Effector memory CD8-positive, alpha-beta T cell (primary cell): ENCODE data around the gene TBC1D14.

ENCODE experiments used
- ATAC-seq: fragments of 150-1000 bp; cut with Tn5 transposase; replicated peaks from 2 replicates; pipeline ENCODE4 v1.10.0; 2021; ENCODE audit warnings: mild to moderate bottlenecking, moderate library complexity
- DNase-seq, 3 experiments: peaks; one replicate each; pipeline ENCODE4 v3.0.0; 2021
- H3K27ac Mint-ChIP-seq, 2 donors: one replicate each; pipeline ENCODE4 v1.8.0; 2022; ENCODE audit warnings: mild to moderate bottlenecking in 2 of 2, mixed read lengths in 2 of 2, moderate library complexity in 2 of 2
- H3K27me3 Mint-ChIP-seq, 2 donors: one replicate each; pipeline ENCODE4 v1.8.0; 2022; ENCODE audit warnings: mixed read lengths in 2 of 2
- H3K36me3 Mint-ChIP-seq: one replicate; pipeline ENCODE4 v1.8.0; 2022; ENCODE audit warnings: mild to moderate bottlenecking, moderate library complexity, mixed read lengths; ENCODE audit not compliant: insufficient read depth
- H3K4me1 Mint-ChIP-seq, 2 donors: one replicate each; pipeline ENCODE4 v1.8.0; 2022; ENCODE audit warnings: low read depth in 2 of 2, mixed read lengths in 2 of 2
- H3K4me3 Mint-ChIP-seq, 2 donors: one replicate each; pipeline ENCODE4 v1.8.0; 2022; ENCODE audit warnings: mild to moderate bottlenecking in 2 of 2, mixed read lengths in 2 of 2, moderate library complexity in 2 of 2
- H3K9me3 Mint-ChIP-seq, 2 donors: one replicate each; pipeline ENCODE4 v1.8.0; 2022; ENCODE audit warnings: mixed read lengths in 2 of 2

Gene TBC1D14

DNA sequence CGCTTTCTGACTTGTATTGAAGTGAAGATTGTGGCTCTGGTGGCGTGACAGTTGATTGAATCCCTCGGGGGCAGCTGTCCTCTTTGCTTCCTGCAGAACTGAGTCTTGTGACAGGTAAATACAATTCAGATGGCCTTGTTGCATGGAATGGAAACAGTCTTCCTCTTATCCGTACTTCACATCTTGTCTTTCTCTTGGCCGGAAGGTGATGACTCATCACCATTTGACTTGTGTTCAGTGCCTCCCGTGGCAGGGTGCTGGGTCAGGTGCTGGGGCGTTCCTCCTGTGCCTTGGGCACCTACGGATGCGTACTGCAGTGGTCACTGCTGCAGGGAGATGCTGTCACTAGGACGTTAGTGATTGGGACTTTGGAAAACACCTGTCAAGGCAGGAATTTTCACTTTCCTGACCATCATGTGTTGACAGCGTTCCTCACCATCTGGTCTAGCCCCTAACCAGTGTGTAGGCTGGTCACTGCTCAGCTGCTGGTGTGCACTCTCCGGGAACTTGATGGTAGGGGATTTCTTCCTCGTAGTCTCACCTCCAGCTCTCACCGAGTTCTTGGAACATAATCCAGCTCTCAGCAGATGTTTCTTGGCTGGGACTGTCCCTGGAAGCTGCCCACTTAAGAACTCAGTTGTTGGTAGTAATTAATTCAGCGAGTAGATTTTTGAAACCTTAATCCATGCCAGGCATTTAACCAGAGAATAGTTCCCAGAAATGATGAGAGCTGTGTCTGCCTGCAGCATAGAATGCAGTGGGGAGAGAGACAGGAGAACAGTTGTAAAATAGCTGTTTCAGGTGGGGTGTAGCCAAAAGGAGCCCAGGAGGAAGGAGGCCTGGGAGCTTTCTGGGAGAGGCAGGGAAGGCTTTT, 7.2 kb downstream of the TBC1D14 start:
- H3K9me3 Mint-ChIP-seq = no peaks in the 10 kb centered on the region
- peaks cover 2% of the 10 kb centered on the region for H3K36me3 Mint-ChIP-seq
- ATAC-seq (peak; percentile 83), DNase-seq (peak in 2 of 3 experiments; percentile 26 to 41)
- H3K27me3 Mint-ChIP-seq = no peaks in the 10 kb centered on the region
- H3K4me1 Mint-ChIP-seq = peaks cover 48 to 65% of the 10 kb centered on the region in 2 donors
- H3K27ac Mint-ChIP-seq = peak overlapping the region; percentile 87 to 90
- peak overlapping the region; percentile 71 to 79 for H3K4me3 Mint-ChIP-seq

DNA sequence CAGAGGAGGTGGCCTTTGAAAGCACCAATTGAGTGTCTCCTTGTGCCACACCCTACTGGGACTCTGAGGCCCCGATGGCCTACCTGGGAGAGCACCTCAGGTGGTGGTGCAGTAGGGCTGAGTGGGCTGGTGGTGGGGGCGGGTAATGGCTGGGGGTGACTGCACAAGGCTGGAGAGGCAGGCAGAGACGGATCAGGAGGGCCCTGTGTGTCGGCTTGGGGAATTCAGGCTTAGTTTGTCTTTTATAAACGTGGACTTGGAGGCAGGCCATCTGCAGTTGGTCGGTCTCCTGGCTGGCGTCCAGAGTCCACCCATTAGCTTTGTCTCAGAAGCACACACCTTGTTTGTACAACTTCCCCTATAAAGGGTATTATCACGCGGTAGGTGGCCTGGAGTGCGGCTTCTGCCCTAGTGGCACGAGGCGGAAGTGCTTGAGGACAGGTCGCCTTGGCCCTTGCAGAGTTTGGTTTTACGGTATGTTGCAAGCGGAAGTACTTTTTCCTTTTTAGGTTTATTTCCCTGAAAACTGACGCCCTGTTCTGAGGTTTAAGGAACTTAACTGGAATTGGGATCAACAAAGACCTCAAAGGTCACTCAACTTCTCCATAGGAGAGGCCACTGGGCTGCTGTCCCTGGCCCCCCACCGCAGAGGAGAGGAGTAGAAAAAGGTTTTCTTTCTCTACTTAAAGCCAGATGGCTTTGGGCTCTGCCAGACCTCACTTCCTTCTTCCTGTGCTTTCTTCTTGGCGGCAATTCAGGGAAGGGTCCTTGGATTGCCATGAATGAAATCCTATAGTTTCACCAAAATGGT, 8.0 kb downstream of the TBC1D14 start:
- Mint-ChIP-seq H3K27me3 (no peaks in the 10 kb centered on the region), H3K4me1 (peaks cover 52 to 68% of the 10 kb centered on the region in 2 donors), H3K27ac (peak overlapping the region; percentile 87 to 90), H3K9me3 (no peaks in the 10 kb centered on the region), H3K4me3 (peak overlapping the region; percentile 71 to 79), H3K36me3 (peaks cover 8% of the 10 kb centered on the region)
- no peak for DNase-seq
- ATAC-seq = peak; percentile 52

DNA sequence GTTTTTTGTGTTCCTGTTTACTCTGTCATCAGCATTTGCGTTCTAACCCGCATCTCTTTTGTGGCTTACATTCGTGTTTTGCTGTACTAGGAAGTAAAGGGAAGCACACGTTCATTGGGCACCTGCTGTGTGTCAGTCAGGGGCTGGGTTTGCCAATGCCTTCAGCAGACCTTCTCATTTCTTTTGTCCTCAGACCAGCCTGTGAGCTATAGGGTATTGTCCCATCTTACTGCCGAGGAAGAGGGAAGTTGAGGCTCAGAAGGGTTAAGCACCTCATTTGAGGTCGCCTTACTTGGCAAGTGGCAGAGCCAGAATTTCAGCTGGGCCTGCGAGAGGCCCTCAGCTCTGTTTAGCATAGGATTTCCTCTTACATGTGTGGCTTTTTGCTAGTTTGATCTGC, 8.7 kb downstream of the TBC1D14 start:
- peaks cover 46 to 63% of the 10 kb centered on the region in 2 donors for H3K4me1 Mint-ChIP-seq

GRCh38 chr4:6920171-6920570, 10.5 kb downstream of the TBC1D14 start:
- H3K27me3 Mint-ChIP-seq = no peaks in the 10 kb centered on the region
- H3K36me3 Mint-ChIP-seq = peaks cover 14% of the 10 kb centered on the region
- DNase-seq (no peak), ATAC-seq (no peak)
- H3K4me3 Mint-ChIP-seq = no peak overlapping the region
- no peaks in the 10 kb centered on the region for H3K9me3 Mint-ChIP-seq
- peak overlapping the region; percentile 12 to 51 for H3K27ac Mint-ChIP-seq
- H3K4me1 Mint-ChIP-seq = peaks cover 57 to 63% of the 10 kb centered on the region in 2 donors

More for the DNA sequence above, 8.7 kb downstream of the TBC1D14 start:
- H3K27me3 Mint-ChIP-seq = no peaks in the 10 kb centered on the region
- H3K27ac Mint-ChIP-seq = peak overlapping the region; percentile 87 to 90
- DNase-seq = no peak
- H3K9me3 Mint-ChIP-seq = no peaks in the 10 kb centered on the region
- ATAC-seq = peak; percentile 37
- peaks cover 10% of the 10 kb centered on the region for H3K36me3 Mint-ChIP-seq
- H3K4me3 Mint-ChIP-seq = peak overlapping the region; percentile 71 to 79

DNA sequence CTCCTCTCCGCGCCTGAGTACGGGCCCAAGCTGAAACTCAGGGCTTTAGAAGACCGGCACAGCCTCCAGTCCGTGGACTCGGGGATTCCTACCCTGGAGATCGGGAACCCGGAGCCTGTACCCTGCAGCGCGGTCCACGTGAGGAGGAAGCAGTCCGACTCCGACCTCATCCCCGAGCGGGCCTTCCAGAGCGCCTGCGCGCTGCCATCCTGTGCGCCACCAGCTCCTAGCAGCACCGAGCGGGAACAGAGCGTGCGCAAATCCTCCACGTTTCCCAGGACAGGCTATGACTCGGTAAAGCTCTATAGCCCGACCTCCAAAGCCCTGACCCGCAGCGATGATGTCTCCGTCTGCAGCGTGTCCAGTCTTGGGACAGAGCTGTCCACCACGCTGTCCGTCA, 13.9 kb downstream of the TBC1D14 start:
- H3K36me3 Mint-ChIP-seq = peaks cover 14% of the 10 kb centered on the region
- no peak overlapping the region for H3K4me3 Mint-ChIP-seq
- no peak for DNase-seq
- ATAC-seq = no peak
- H3K27me3 Mint-ChIP-seq = no peaks in the 10 kb centered on the region
- H3K9me3 Mint-ChIP-seq = no peaks in the 10 kb centered on the region
- no peak overlapping the region for H3K27ac Mint-ChIP-seq
- peaks cover 60 to 66% of the 10 kb centered on the region in 2 donors for H3K4me1 Mint-ChIP-seq

DNA sequence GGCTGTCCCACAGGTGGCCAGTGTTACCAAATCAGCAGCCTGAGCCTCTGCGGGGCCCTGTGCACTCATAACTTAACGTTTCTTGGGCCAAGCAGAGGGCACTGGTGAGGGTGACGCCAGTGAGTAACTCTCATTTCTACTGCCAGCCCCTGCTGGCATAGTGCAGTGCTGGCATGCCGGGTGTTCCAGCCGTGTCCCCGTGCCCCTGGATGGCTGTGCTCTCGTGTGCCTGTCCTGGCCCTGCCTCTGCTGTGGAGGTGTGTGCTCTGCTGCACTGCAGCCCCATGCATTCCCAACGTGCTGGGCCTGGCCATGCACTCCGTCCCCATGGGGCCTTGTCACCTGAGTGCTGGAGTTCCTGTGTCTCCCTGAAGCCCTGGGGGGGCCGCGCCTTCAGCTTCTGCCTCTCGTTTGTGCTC, 14.7 kb downstream of the TBC1D14 start:
- DNase-seq (no peak), ATAC-seq (no peak)
- Mint-ChIP-seq H3K36me3 (peaks cover 14% of the 10 kb centered on the region), H3K27me3 (no peaks in the 10 kb centered on the region), H3K27ac (peak overlapping the region; percentile 59 to 81), H3K9me3 (no peaks in the 10 kb centered on the region), H3K4me3 (peak overlapping the region in 1 of 2 donors; percentile 72), H3K4me1 (peaks cover 60 to 68% of the 10 kb centered on the region in 2 donors)

DNA sequence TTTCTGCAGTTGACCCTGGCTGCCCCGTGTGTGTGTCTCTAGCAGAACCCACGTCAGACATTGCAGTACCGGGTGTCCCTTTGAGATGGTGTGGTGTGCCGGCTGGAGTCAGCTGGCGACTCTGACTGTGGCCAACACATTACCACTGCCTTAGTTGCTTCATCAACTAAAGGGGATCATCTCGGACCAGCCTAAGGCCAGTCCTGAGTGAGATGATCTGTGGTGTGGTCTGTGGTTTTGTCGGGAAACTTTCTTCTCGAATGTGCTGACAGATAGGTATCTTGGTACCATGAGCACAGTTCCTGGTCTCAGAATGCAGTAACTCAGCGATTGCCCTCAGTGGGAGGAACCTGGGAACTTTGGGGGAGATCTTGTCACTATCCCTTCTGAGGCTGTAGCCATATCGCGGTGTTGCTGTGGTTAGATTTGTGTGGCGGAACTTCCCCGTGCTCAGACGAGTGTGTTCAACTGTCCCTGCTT, 15.8 kb downstream of the TBC1D14 start:
- H3K4me1 Mint-ChIP-seq = peaks cover 63 to 74% of the 10 kb centered on the region in 2 donors
- H3K4me3 Mint-ChIP-seq = peak overlapping the region; percentile 61 to 72
- no peaks in the 10 kb centered on the region for H3K27me3 Mint-ChIP-seq
- H3K36me3 Mint-ChIP-seq = peaks cover 14% of the 10 kb centered on the region
- H3K9me3 Mint-ChIP-seq = no peaks in the 10 kb centered on the region
- peak overlapping the region; percentile 67 to 81 for H3K27ac Mint-ChIP-seq
- DNase-seq (no peak), ATAC-seq (peak; percentile 34)

DNA sequence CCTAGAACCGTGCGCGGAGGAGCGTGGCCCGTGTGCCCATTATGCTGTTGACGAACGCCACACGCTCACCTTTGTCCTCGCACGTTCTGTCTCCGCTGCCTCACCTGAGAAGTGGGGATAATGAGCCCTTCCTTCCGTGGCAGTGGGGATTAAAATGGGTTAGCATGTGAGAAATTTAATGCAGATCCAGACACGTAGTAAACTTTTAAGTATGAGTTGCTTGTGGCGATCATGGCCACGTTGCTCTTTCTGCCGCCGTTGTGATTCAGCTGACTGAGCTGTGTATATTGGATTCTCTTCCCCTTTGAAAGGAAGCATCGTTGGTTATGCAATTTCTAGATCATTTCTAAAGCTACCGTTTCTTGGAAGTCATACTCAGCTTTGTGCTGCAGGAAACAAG, 16.5 kb downstream of the TBC1D14 start:
- H3K27me3 Mint-ChIP-seq = no peaks in the 10 kb centered on the region
- ATAC-seq (no peak), DNase-seq (no peak)
- H3K4me1 Mint-ChIP-seq = peaks cover 63 to 71% of the 10 kb centered on the region in 2 donors
- peak overlapping the region; percentile 67 to 81 for H3K27ac Mint-ChIP-seq
- H3K36me3 Mint-ChIP-seq = peaks cover 14% of the 10 kb centered on the region
- peak overlapping the region; percentile 61 to 72 for H3K4me3 Mint-ChIP-seq
- no peaks in the 10 kb centered on the region for H3K9me3 Mint-ChIP-seq

GRCh38 chr4:6926681-6927478, 17.3 kb downstream of the TBC1D14 start:
- Mint-ChIP-seq H3K9me3 (no peaks in the 10 kb centered on the region), H3K4me1 (peaks cover 66 to 73% of the 10 kb centered on the region in 2 donors), H3K36me3 (peaks cover 14% of the 10 kb centered on the region), H3K27ac (peak overlapping the region; percentile 75 to 80), H3K4me3 (peak overlapping the region; percentile 61 to 72), H3K27me3 (no peaks in the 10 kb centered on the region)
- ATAC-seq (peak; percentile 92), DNase-seq (peak in 2 of 3 experiments; percentile 43)

- peak overlapping the region in 1 of 2 donors; percentile 75 for H3K27ac Mint-ChIP-seq
Measured at GRCh38 chr4:6928081-6928480, 18.5 kb downstream of the TBC1D14 start.

GRCh38 chr4:6929339-6929811, 19.7 kb downstream of the TBC1D14 start:
- Mint-ChIP-seq H3K4me1 (peaks cover 68 to 78% of the 10 kb centered on the region in 2 donors), H3K27ac (peak overlapping the region; percentile 19 to 27)

More at GRCh38 chr4:6928081-6928480, 18.5 kb downstream of the TBC1D14 start:
- Mint-ChIP-seq H3K4me1 (peaks cover 66 to 67% of the 10 kb centered on the region in 2 donors), H3K36me3 (peaks cover 9% of the 10 kb centered on the region), H3K4me3 (peak overlapping the region; percentile 61 to 72), H3K27me3 (no peaks in the 10 kb centered on the region), H3K9me3 (no peaks in the 10 kb centered on the region)
- ATAC-seq (no peak), DNase-seq (no peak)

GRCh38 chr4:6929812-6930464, 20.3 kb downstream of the TBC1D14 start:
- H3K36me3 Mint-ChIP-seq = peaks cover 6% of the 10 kb centered on the region
- H3K27ac Mint-ChIP-seq = peak overlapping the region; percentile 16 to 27

More at GRCh38 chr4:6929339-6929811, 19.7 kb downstream of the TBC1D14 start:
- ATAC-seq (no peak), DNase-seq (no peak)
- H3K27me3 Mint-ChIP-seq = no peaks in the 10 kb centered on the region
- H3K9me3 Mint-ChIP-seq = no peaks in the 10 kb centered on the region
- H3K4me3 Mint-ChIP-seq = no peak overlapping the region
- H3K36me3 Mint-ChIP-seq = peaks cover 6% of the 10 kb centered on the region

More at GRCh38 chr4:6929812-6930464, 20.3 kb downstream of the TBC1D14 start:
- H3K4me3 Mint-ChIP-seq = no peak overlapping the region
- DNase-seq (no peak), ATAC-seq (no peak)
- H3K27me3 Mint-ChIP-seq = no peaks in the 10 kb centered on the region
- H3K4me1 Mint-ChIP-seq = peaks cover 66 to 72% of the 10 kb centered on the region in 2 donors
- no peaks in the 10 kb centered on the region for H3K9me3 Mint-ChIP-seq
